GM11168 (cell line): ENCODE measurements around the gene UGT3A2.

ENCODE experiments used
- in situ Hi-C: fragments of 300-500 bp; cut with MboI; formaldehyde crosslinking; loops from one replicate; pipeline ENCODE4 v1.12.0; 2022; ENCODE audit warnings: low sequenced_read_pairs; ENCODE audit not compliant: unreplicated experiment

The UGT3A2 gene

DNA sequence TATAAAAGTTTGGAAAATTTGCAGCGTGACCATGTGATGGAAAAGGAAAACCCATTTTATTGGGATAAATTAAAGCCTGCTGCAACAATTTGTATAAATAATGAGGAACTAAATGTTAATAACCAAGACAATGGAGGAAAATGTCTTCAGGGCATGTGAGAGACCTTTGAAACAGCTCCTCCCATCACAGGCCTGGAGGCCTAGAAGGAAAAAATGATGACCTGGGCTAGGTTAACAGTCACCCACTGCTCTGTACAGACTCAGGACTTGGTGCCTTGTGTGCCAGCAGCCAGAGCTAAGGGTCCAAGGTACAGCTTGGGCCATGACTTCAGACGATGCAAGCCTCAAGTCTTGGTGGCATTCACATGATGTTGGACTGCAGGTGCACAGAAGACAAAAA is 53.5 kb downstream of the UGT3A2 start:
- in situ Hi-C loops: no loop called here

DNA sequence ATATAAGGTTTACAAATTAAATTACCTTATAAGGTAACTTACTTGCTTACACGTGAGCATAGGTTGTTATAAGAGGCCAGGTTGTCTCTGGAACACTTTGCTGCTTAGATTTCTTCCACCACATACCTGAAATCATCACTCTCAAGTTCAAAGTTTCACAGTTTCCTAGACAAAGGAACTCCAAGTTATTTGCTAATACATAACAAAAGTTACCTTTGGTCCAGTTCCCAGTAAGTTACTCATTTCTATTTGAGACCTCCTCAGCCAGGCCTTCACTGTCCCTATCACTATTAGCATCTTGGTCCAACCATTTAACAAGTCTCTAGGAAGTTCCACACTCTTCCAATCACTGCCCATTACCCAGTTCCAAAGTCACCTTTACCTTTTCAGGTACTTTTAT is 57.0 kb downstream of the UGT3A2 start:
- in situ Hi-C loops: no loop called here

DNA sequence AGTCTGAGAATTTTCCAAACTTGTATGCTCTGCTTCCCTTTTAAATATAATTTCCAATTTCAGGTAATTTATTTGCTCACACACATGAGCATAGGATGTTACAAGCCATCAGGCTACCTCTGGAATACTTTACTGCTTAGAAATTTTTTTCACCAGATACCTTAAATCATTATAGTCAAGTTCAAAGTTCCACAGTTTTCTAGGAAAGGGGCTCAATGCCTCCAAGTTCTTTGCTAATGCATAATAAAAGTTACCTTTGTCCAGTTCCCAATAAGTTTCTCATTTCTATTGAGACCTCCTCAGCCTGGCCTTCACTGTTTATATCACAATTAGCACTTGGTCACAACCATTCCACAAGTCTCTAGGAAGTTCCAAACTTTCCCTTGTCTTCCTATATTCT is 59.3 kb downstream of the UGT3A2 start:
- in situ Hi-C loops: no loop called here

DNA sequence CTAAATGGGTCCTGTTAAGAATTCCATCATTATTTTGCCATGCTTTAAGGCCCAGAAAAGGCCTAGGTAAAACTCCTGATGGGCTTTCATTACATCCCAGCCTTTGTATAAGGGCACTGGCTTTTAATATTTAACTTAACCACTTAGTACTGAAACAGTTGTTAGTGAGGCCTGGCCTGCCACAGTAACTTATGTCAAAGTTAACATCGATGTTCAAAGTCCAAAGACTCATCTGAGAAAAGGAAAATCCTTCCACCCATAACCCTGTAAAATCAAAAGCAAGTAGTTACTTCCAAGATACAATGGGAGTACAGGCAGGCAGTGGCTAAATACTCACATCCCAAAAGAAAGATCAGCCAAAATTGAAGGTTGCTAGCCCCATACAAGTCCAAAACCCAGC is 60.5 kb downstream of the UGT3A2 start:
- in situ Hi-C loops: no loop called here

DNA sequence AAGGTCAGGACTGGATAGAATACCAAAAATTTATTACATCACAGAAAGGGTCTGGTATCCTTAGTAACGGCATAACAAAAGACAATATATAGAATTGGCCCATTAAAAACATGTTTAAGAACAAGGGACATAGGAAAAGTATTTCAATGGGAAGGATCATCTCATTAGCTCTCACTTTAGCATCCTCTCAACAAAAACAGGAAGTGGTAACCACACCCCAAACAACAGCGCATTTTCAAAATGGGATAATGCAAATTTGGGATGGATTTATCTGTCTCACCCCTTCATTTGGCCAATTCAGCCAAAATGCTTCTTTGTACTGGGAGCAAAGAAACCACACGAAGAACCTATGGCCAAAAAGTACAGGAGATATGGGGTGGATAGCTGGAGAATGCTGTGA is 65.7 kb downstream of the UGT3A2 start:
- in situ Hi-C loops: no loop called here

DNA sequence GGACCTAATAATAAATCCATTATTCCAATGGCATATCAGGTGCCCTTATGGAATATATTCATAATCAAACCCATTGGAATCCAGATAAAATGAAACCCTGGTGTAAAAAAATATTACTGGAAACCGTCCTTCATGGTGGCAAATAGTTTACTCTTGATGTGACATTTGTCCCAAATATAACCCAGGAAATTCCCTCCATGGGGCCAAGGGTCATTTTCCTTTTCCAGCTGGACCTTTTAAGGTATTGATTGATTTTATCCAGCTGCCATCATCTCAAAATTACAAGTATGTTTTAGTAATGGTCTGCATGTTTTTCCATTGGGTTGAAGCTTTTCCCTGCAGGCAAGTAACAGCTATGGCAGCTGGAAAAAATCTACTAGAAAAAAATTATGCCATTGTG is 67.1 kb downstream of the UGT3A2 start:
- in situ Hi-C loops: no loop called here

DNA sequence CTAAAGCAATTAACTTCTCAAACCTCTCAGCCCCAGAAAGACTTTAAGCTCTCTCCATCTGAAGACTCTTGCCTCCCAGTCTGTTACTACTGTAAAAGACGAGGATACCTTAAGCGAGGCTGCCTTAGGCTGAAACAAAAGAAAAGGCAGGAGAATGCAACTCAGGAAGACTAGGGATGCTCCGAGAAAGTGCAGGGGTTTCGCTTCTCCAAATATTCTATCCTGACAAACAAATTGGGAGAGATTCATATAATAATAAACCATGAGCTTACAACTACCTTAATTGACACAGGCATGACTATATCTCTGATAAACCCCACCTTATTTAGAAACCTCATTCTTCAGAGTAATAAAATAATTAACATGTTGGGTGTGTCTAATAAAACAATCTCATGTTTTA is 70.6 kb downstream of the UGT3A2 start:
- in situ Hi-C loops: no loop called here

DNA sequence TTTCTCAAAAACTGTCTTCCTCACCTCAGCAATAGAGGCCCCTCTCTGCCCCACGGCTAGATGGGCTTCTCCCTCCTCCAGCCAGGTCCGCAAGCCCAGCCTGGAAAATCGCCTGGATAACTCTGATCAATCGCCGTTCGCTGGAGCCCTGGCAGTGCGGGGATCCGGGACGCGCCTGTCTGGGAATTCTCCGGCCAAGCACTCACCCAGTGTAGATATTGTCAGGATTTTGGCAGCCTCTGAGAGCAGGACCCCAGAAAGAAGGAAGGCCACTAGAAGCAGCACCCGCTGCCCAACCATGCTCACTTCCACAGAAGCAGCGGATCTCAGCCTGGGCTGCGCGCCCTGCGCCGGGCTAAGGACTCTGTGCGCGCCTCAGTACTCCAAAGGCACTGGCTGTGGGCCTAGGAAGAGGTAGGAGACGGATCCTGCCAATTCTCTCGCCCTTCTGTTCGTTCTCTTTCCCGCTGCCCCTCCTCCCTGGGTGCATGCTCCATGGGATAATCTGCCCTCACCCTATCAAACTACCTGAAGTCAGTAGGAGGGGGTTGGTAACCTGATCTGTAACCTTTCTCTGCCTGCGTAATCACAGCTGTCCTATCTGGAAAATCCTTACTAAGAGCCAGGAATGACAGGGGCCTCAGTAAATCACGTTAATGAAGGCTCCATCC is 75.6 kb downstream of the UGT3A2 start, which contains the start of gene UGT3A1:
Gene UGT3A1, minus strand, starts transcription at position 450 of the 671 bp plus-strand sequence. Its CDS starts 150 bp downstream, at position 300.
- in situ Hi-C loops: no loop called here

DNA sequence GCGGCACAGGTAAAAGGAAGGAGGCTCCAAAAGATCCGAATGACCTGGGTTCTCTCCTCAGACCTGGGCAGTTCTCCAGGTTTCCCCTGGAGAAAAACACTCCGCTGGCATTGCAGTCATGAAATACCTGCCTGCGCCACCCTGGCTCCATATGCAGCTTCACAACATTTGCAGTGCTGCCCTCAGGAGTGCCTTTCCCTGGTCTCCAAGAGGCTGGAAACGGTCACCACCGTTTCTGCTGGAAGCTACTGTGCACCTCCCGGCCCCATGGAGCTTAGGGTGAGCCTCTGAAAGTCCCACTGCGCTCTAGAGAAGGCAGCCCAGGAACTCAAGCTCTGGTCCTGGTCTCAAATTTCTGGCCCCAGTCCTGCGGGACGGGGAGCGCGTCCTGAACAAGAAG is 76.2 kb downstream of the UGT3A2 start:
- in situ Hi-C loops: no loop called here

DNA sequence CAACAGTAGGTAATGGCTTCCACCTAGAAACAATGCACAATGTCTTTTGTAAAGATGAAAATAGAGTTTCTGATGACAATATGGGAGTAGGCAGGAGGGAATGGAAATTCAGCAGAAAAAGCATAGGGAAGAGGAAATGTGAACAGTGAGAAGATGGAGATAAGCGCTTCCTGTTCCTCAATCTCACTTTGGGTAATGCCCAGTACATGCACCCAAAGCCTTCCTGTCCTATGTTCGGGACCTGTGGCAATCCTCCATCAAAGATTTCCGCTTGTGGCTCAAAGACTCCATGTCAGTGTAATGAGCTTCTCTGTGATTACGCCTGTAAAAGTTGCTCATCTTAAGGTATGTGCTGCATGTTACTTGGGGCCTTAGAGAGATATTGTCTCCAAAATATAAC is 78.2 kb downstream of the UGT3A2 start:
- in situ Hi-C loops: no loop called here

DNA sequence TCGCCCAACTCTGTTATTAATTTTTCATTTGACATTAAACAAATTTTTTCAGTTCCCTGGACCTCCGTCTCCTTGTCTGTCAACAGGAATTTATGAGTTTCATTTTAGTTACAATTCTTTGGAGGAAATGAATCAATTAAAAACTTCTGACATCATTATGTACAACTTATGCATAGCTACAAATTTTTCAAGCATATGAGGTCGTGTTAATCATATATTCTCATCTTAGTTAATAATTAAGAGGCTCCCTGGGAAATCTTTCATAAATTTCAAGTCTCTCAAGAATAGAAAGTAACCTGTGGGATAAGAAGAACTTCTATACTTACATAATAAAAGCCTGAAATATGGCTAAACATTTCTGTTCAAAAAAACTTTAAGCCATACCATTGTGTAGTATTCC is 78.9 kb downstream of the UGT3A2 start:
- in situ Hi-C loops: no loop called here
